Heart left ventricle (tissue), 13 donors: ENCODE measurements around the gene PTPN13.

Experiments
- CTCF ChIP-seq, 12 donors: fragments of 200-600 bp; sonication (generic) in 4 of 12; IDR thresholded peaks; one replicate each; pipeline versions ENCODE4 v1.5.0 to v1.8.0; 2018 to 2022; ENCODE audit warnings: antibody characterized with exemption in 12 of 12, mild to moderate bottlenecking in 5 of 12
- POLR2A ChIP-seq, 2 donors: fragments of 450-650 bp; IDR thresholded peaks; one replicate each; pipeline ENCODE4 v1.6.1; 2017; ENCODE audit warnings: antibody characterized with exemption in 2 of 2, mild to moderate bottlenecking in 2 of 2, moderate library complexity in 2 of 2
- donor health status: ischemic (EF 13 %, LVEDD 7.1; RV severe dilation, severe dysfunction).
- donor health status: DM: no; HTN: yes; CAD: no.
- donor health status: DM: no; HTN: no; CAD: no.
- donor health status: ischemic (EF 25% LVEDD 6.9; RV normal size, moderate dysfunction).
- donor health status: ischemic (EF 25% LVEDD 5.7; RV mildly dilated, moderate dysfunction).
- donor health status: ischemic (EF 35%, LVEDD 5.7; RV mildly dilated, moderate dysfunction).
- donor health status: nonischemic (EF 11% LVEDD 7.7; RV severe dilation, severe dysfunction).
- donor health status: DM: yes; HTN: yes; CAD: no.
- donor health status: PGD.
- donor health status: ischemic (EF 29% LVEDD 5.4; RV normal size, mild dysfunction).
- donor health status: nonischemic (EF 23%, LVEDD 6.1; RV moderate dilation, normal function).

GRCh38 chr4:86757468-86757867, 163.4 kb downstream of the PTPN13 start:
- TF ChIP-seq CTCF (IDR thresholded peaks at IDR 0.05) = no peak
- no peak for TF ChIP-seq POLR2A (IDR thresholded peaks at IDR 0.05)
